Measurements from ENCODE around the gene APOE. TPM values are rescaled to one million over a fixed set of nuclear protein-coding genes. Genes with fewer than 3 reads are reported as not detected.

Gene APOE
- total and polyA plus RNA-seq, 9 of the 15 experiments (the other 6 are each of a cell fraction or from before 2014, with no cell fraction given) = 0.14 to 180 (median 58.1) TPM; not detected in 1

DNA sequence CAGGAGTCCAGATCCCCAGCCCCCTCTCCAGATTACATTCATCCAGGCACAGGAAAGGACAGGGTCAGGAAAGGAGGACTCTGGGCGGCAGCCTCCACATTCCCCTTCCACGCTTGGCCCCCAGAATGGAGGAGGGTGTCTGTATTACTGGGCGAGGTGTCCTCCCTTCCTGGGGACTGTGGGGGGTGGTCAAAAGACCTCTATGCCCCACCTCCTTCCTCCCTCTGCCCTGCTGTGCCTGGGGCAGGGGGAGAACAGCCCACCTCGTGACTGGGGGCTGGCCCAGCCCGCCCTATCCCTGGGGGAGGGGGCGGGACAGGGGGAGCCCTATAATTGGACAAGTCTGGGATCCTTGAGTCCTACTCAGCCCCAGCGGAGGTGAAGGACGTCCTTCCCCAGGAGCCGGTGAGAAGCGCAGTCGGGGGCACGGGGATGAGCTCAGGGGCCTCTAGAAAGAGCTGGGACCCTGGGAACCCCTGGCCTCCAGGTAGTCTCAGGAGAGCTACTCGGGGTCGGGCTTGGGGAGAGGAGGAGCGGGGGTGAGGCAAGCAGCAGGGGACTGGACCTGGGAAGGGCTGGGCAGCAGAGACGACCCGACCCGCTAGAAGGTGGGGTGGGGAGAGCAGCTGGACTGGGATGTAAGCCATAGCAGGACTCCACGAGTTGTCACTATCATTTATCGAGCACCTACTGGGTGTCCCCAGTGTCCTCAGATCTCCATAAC is at the start of gene APOE (continued):
- TF ChIP-seq, protein P1, sequence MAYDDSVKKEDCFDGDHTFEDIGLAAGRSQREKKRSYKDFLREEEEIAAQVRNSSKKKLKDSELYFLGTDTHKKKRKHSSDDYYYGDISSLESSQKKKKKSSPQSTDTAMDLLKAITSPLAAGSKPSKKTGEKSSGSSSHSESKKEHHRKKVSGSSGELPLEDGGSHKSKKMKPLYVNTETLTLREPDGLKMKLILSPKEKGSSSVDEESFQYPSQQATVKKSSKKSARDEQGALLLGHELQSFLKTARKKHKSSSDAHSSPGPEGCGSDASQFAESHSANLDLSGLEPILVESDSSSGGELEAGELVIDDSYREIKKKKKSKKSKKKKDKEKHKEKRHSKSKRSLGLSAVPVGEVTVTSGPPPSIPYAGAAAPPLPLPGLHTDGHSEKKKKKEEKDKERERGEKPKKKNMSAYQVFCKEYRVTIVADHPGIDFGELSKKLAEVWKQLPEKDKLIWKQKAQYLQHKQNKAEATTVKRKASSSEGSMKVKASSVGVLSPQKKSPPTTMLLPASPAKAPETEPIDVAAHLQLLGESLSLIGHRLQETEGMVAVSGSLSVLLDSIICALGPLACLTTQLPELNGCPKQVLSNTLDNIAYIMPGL (CRISPR knock-in tag; IDR thresholded peaks at IDR 0.05) = no peak
- no peak for TF ChIP-seq FOSL1 (tag; conservative IDR thresholded peaks at IDR 0.05)
- TF ChIP-seq, protein P2, sequence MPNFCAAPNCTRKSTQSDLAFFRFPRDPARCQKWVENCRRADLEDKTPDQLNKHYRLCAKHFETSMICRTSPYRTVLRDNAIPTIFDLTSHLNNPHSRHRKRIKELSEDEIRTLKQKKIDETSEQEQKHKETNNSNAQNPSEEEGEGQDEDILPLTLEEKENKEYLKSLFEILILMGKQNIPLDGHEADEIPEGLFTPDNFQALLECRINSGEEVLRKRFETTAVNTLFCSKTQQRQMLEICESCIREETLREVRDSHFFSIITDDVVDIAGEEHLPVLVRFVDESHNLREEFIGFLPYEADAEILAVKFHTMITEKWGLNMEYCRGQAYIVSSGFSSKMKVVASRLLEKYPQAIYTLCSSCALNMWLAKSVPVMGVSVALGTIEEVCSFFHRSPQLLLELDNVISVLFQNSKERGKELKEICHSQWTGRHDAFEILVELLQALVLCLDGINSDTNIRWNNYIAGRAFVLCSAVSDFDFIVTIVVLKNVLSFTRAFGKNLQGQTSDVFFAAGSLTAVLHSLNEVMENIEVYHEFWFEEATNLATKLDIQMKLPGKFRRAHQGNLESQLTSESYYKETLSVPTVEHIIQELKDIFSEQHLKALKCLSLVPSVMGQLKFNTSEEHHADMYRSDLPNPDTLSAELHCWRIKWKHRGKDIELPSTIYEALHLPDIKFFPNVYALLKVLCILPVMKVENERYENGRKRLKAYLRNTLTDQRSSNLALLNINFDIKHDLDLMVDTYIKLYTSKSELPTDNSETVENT (CRISPR knock-in tag; IDR thresholded peaks at IDR 0.05) = no peak
- TF ChIP-seq HDAC2 (IDR thresholded peaks at IDR 0.05) = no peak
- TF ChIP-seq ZNF232 (CRISPR knock-in tag; IDR thresholded peaks at IDR 0.05) = no peak
- TF ChIP-seq FOXP1 (CRISPR knock-in tag; IDR thresholded peaks at IDR 0.05) = no peak
- TF ChIP-seq SREBF1 (IDR thresholded peaks at IDR 0.05; ENCODE audit: borderline replicate concordance, low read depth, low read length) = no peak
- no peak for TF ChIP-seq SIX5 (IDR thresholded peaks at IDR 0.05; ENCODE audit: borderline replicate concordance in 1 of 2, insufficient read depth in 1 of 2, low read depth in 1 of 2, low read length in 2 of 2)
- peak; percentile 53; the same call in 1 of the 2 replicates for TF ChIP-seq TAF7 (tag; IDR thresholded peaks at IDR 0.05)
- no peak for TF ChIP-seq BRD4 (IDR thresholded peaks at IDR 0.05)
- no peak for TF ChIP-seq BMI1 (IDR thresholded peaks at IDR 0.05; ENCODE audit: low read length)
- TF ChIP-seq, protein P3, sequence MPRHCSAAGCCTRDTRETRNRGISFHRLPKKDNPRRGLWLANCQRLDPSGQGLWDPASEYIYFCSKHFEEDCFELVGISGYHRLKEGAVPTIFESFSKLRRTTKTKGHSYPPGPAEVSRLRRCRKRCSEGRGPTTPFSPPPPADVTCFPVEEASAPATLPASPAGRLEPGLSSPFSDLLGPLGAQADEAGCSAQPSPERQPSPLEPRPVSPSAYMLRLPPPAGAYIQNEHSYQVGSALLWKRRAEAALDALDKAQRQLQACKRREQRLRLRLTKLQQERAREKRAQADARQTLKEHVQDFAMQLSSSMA (CRISPR knock-in tag; IDR thresholded peaks at IDR 0.05) = no peak
- TF ChIP-seq, protein P4, sequence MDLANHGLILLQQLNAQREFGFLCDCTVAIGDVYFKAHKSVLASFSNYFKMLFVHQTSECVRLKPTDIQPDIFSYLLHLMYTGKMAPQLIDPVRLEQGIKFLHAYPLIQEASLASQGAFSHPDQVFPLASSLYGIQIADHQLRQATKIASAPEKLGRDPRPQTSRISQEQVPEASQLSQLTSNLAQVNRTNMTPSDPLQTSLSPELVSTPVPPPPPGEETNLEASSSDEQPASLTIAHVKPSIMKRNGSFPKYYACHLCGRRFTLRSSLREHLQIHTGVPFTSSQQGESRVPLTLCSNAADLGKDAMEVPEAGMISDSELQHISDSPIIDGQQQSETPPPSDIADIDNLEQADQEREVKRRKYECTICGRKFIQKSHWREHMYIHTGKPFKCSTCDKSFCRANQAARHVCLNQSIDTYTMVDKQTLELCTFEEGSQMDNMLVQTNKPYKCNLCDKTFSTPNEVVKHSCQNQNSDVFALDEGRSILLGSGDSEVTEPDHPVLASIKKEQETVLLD (IDR thresholded peaks at IDR 0.05) = no peak
- peak; percentile 55 for TF ChIP-seq RBFOX2 (IDR thresholded peaks at IDR 0.05; ENCODE audit: low read depth, low read length)
- no peak for TF ChIP-seq ZNF644 (tag; IDR thresholded peaks at IDR 0.05; ENCODE audit: low read depth)
- 0 out of 4 replicates have a peak, but pooled peaks of 1 of the 2 experiments have one; percentile 7 for TF ChIP-seq HDAC1 (IDR thresholded peaks at IDR 0.05)
- no peak for TF ChIP-seq ZNF586 (CRISPR knock-in tag; conservative IDR thresholded peaks at IDR 0.05)
- TF ChIP-seq DDX20 (tag; IDR thresholded peaks at IDR 0.05; ENCODE audit: low read depth) = no peak
- TF ChIP-seq KHSRP (IDR thresholded peaks at IDR 0.05) = no peak
- no peak for TF ChIP-seq ELF4 (CRISPR knock-in tag; IDR thresholded peaks at IDR 0.05)
- TF ChIP-seq OTX1 (CRISPR knock-in tag; IDR thresholded peaks at IDR 0.05) = no peak
